Lung (tissue), 16 donors: ENCODE data around the gene ATXN2. TPM values are rescaled to one million over a fixed set of nuclear protein-coding genes. Genes with fewer than 3 reads are reported as not detected.
A peak's percentile ranks its signal among the peaks of the same experiment; 100 is the strongest.

Source experiments
- ATAC-seq: fragments of 200-7000 bp; cut with Tn5 transposase; one replicate; pipeline ENCODE4 v1.9.1; 2020; ENCODE audit warnings: moderate number of reproducible peaks; ENCODE audit not compliant: insufficient read depth, low FRiP score
- DNase-seq, 3 donors: peaks; one replicate each; pipeline ENCODE4 v3.0.0-alpha.2; 2013 to 2017
- H3K27ac ChIP-seq, 2 donors: one replicate each; pipeline ENCODE4 v1.5.1; 2013; ENCODE audit warnings: mild to moderate bottlenecking in 2 of 2, moderate library complexity in 2 of 2, control low read depth in 1 of 2, inconsistent platforms in 1 of 2, low read depth in 1 of 2, low read length in 1 of 2
- H3K27me3 ChIP-seq, 3 donors: one replicate each; pipeline ENCODE4 v1.5.1; 2013; ENCODE audit warnings: low read length in 2 of 3; ENCODE audit not compliant: control insufficient read depth in 3 of 3, insufficient read depth in 3 of 3
- H3K36me3 ChIP-seq, 4 donors: one replicate each; pipeline ENCODE4 v1.5.1; 2013; ENCODE audit warnings: low read length in 4 of 4, mild to moderate bottlenecking in 1 of 4, moderate library complexity in 1 of 4; ENCODE audit not compliant: control insufficient read depth in 4 of 4, insufficient read depth in 4 of 4
- H3K4me1 ChIP-seq, 5 donors: one replicate each; pipeline ENCODE4 v1.5.1; 2013; ENCODE audit warnings: low read length in 5 of 5, mild to moderate bottlenecking in 2 of 5, moderate library complexity in 1 of 5; ENCODE audit not compliant: control insufficient read depth in 5 of 5, insufficient read depth in 5 of 5
- H3K4me3 ChIP-seq: one replicate; pipeline ENCODE4 v1.5.1; 2013; ENCODE audit warnings: mild to moderate bottlenecking, control low read depth, moderate library complexity
- H3K9ac ChIP-seq, 2 donors: one replicate each; pipeline ENCODE4 v1.5.1; 2013; ENCODE audit warnings: low read length in 2 of 2, control low read depth in 1 of 2; ENCODE audit not compliant: insufficient read depth in 1 of 2
- H3K9me3 ChIP-seq, 4 donors: one replicate each; pipeline ENCODE4 v1.5.1; 2013; ENCODE audit warnings: low read length in 3 of 4, mild to moderate bottlenecking in 1 of 4, moderate library complexity in 1 of 4; ENCODE audit not compliant: control insufficient read depth in 4 of 4, insufficient read depth in 3 of 4
- CTCF ChIP-seq: IDR thresholded peaks from 2 replicates; pipeline ENCODE4 v1.5.1; 2012; ENCODE audit warnings: mild to moderate bottlenecking; ENCODE audit errors: control extremely low read depth, extremely low read depth
- WGBS, 2 donors: extraction: QIAGEN DNeasy Blood & Tissue Kit; methylation state at CpG; one replicate each; pipeline ENCODE4 v1.1.7; 2013; 5-methylcytosine and 5-hydroxymethylcytosine counted together
- long read RNA-seq, 5 donors: transcript quantifications; one replicate each; lab custom pipeline, GENCODE V29; 2026
- polyA plus RNA-seq, 2 donors: library from polyadenylated mRNA; stranded (reverse); fragments of 200-250 nt; gene quantifications; one replicate each; pipeline ENCODE4 v1.2.1, GENCODE V29; 2013
- total RNA-seq, 2 donors: library from RNA; depleted of rRNA in 1 of 2; stranded (reverse); fragments of >200 nt in 1 of 2; gene quantifications; one replicate each; pipeline ENCODE4 v1.2.1, GENCODE V29; 2014 to 2021
- donor health status: control.
- donor health status: control.
- donor health status: Bipolar disorder and iron deficiency.
- donor health status: healthy.
- donor health status: DM: yes; HTN: yes; CAD: no.

The ATXN2 gene
- total RNA-seq = 100 to 1,000 TPM in 1 of 2 donors, 10 to 100 TPM in 1; 57.4 to 100 TPM
- 10 to 100 TPM; 18.0 to 29.6 TPM for polyA plus RNA-seq
- long read RNA-seq, donor 1, partial matches to known transcripts = 15 of 20 reads
- long read RNA-seq, donor 1, other reads (novel, unspliced or antisense) = 0 of 20 reads
- long read RNA-seq, donor 2, full-length matches to known transcripts = 8 of 8 reads
- long read RNA-seq, donor 2, partial matches to known transcripts = 0 of 8 reads
- long read RNA-seq, donor 2, other reads (novel, unspliced or antisense) = 0 of 8 reads
- long read RNA-seq, donor 3, full-length matches to known transcripts = 11 of 11 reads
- long read RNA-seq, donor 3, partial matches to known transcripts = 0 of 11 reads
- long read RNA-seq, donor 3, other reads (novel, unspliced or antisense) = 0 of 11 reads
- long read RNA-seq, donor 4, full-length matches to known transcripts = 2 of 2 reads
- long read RNA-seq, donor 4, partial matches to known transcripts = 0 of 2 reads
- long read RNA-seq, donor 4, other reads (novel, unspliced or antisense) = 0 of 2 reads
- long read RNA-seq, donor 5, full-length matches to known transcripts = 11 of 18 reads
- long read RNA-seq, donor 5, partial matches to known transcripts = 7 of 18 reads
- long read RNA-seq, donor 5, other reads (novel, unspliced or antisense) = 0 of 18 reads

GRCh38 chr12:111598637-111599452 is at the start of gene ATXN2:
Gene ATXN2 (minus strand): TSS chr12:111599315. CDS start chr12:111599034, 281 bp downstream.
- TF ChIP-seq CTCF = no peak
- peak in 2 of 3 donors; percentile 72 to 83 for DNase-seq

GRCh38 chr12:111645433-111645832 is 46.3 kb upstream of the ATXN2 start:
- H3K27ac ChIP-seq = peak overlapping the region in 1 of 2 donors; percentile 50
- peak; percentile 59 for ATAC-seq
- WGBS, 2 donors = 76 to 91% methylated on average over 5 of the region's 5 CpGs
- peaks cover 23 to 37% (median 34%) of the 10 kb centered on the region in 4 donors for H3K36me3 ChIP-seq
- no peak overlapping the region for H3K9ac ChIP-seq
- peaks cover 0 to 2% (median 0%) of the 10 kb centered on the region in 4 donors for H3K9me3 ChIP-seq
- H3K4me1 ChIP-seq = peaks cover 2 to 24% (median 12%) of the 10 kb centered on the region in 5 donors
- TF ChIP-seq CTCF = no peak
- peak in 2 of 3 donors; percentile 36 to 64 for DNase-seq
- no peaks in the 10 kb centered on the region for H3K27me3 ChIP-seq
- H3K4me3 ChIP-seq = no peak overlapping the region

More at GRCh38 chr12:111598637-111599452, at the start of gene ATXN2:
- peak within 1 kb of the TSS; percentile 98 to 100 for H3K27ac ChIP-seq
- no peaks in the 10 kb centered on the region for H3K36me3 ChIP-seq
- peak within 1 kb of the TSS; percentile 85 for H3K4me3 ChIP-seq
- peak; percentile 30 for ATAC-seq
- H3K27me3 ChIP-seq = no peaks in the 10 kb centered on the region
- H3K9ac ChIP-seq = peak within 1 kb of the TSS; percentile 37 to 83
- H3K4me1 ChIP-seq = peaks cover 0 to 37% (median 5%) of the 10 kb centered on the region in 5 donors
- 0 to 1% methylated on average over 16 to 119 of the region's 119 CpGs for WGBS, 2 donors
- H3K9me3 ChIP-seq = no peaks in the 10 kb centered on the region

- H3K9me3 ChIP-seq = no peaks in the 10 kb centered on the region
Measured at GRCh38 chr12:111643427-111643826, 44.3 kb upstream of the ATXN2 start.

More at GRCh38 chr12:111643427-111643826, 44.3 kb upstream of the ATXN2 start:
- no peak for TF ChIP-seq CTCF
- no peaks in the 10 kb centered on the region for H3K27me3 ChIP-seq
- peak overlapping the region in 1 of 2 donors; percentile 67 for H3K9ac ChIP-seq
- WGBS, 2 donors = 46 to 73% methylated on average over 3 of the region's 3 CpGs
- H3K36me3 ChIP-seq = peaks cover 15 to 32% (median 25%) of the 10 kb centered on the region in 4 donors
- ATAC-seq (no peak), DNase-seq (peak; percentile 68 to 83 (median 74))
- peaks cover 2 to 24% (median 12%) of the 10 kb centered on the region in 5 donors for H3K4me1 ChIP-seq
- H3K4me3 ChIP-seq = no peak overlapping the region
- H3K27ac ChIP-seq = peak overlapping the region in 1 of 2 donors; percentile 31
